GM12874 (cell line): ENCODE data around the gene PIGL.

Experiments used
- CTCF ChIP-seq: IDR thresholded peaks from 2 replicates; pipeline ENCODE4 v1.5.1; 2011; ENCODE audit warnings: low read depth, mild to moderate bottlenecking, control low read depth, low read length, moderate library complexity; ENCODE audit not compliant: insufficient read depth

Gene PIGL

GRCh38 chr17:16329519-16330271 is 112.7 kb downstream of the PIGL start:
- no peak for TF ChIP-seq CTCF

GRCh38 chr17:16338391-16338790 is 121.4 kb downstream of the PIGL start:
- TF ChIP-seq CTCF: no peak

- no peak for TF ChIP-seq CTCF
Measured at GRCh38 chr17:16339402-16339801, 122.4 kb downstream of the PIGL start.

- no peak for TF ChIP-seq CTCF
Measured at GRCh38 chr17:16339959-16340358, 122.9 kb downstream of the PIGL start.

- no peak for TF ChIP-seq CTCF
Measured at GRCh38 chr17:16342979-16343378, 126.0 kb downstream of the PIGL start.

GRCh38 chr17:16343569-16343968 is 126.6 kb downstream of the PIGL start:
- TF ChIP-seq CTCF: no peak

- TF ChIP-seq CTCF: no peak
Measured at GRCh38 chr17:16345565-16345964, 128.6 kb downstream of the PIGL start.
